HFFc6 (cell line): ENCODE data around the gene TNFSF4. TPM values are rescaled to one million over a fixed set of nuclear protein-coding genes. Genes with fewer than 3 reads are reported as not detected.

Experiments
- DNase-seq: peaks from one replicate; pipeline ENCODE4 v3.0.0-alpha.2; 2018
- H3K27ac Mint-ChIP-seq: 2 replicates; pipeline ENCODE4 v1.8.0; 2020; ENCODE audit warnings: mild to moderate bottlenecking, mixed read lengths
- H3K27me3 Mint-ChIP-seq: 2 replicates; pipeline ENCODE4 v1.8.0; 2021; ENCODE audit warnings: mild to moderate bottlenecking, moderate library complexity, mixed read lengths; ENCODE audit not compliant: insufficient read depth
- H3K36me3 Mint-ChIP-seq: 2 replicates; pipeline ENCODE4 v1.8.0; 2021; ENCODE audit warnings: low read depth, mixed read lengths
- H3K4me1 Mint-ChIP-seq: 2 replicates; pipeline ENCODE4 v1.8.0; 2020; ENCODE audit warnings: low read depth, mixed read lengths
- H3K4me3 Mint-ChIP-seq: 2 replicates; pipeline ENCODE4 v1.8.0; 2020; ENCODE audit warnings: mild to moderate bottlenecking, moderate library complexity, mixed read lengths
- H3K9me3 Mint-ChIP-seq: 2 replicates; pipeline ENCODE4 v1.8.0; 2020; ENCODE audit warnings: mild to moderate bottlenecking, mixed read lengths
- CTCF ChIP-seq: fragments of 200-600 bp; sonication (generic); IDR thresholded peaks from 2 replicates; pipeline ENCODE4 v1.5.0; 2021; ENCODE audit warnings: antibody characterized with exemption, mild to moderate bottlenecking
- total RNA-seq, 6 experiments: library from RNA; stranded (reverse); fragmentation: NEBNext Ultra II Directional; extraction: Animal tissue kit (Norgen Biotek cat#: 25700); gene quantifications; 2 replicates in 1 of 6; 3 replicates in 5 of 6; pipeline ENCODE4 v1.2.3, GENCODE V29; 2021

Gene TNFSF4
- total RNA-seq, 6 experiments from 2014 or later, result 0.68 to 2.0 (median 0.74) TPM

GRCh38 chr1:173210283-173210682 lies 3.2 kb upstream of the TNFSF4 start:
- H3K4me3 Mint-ChIP-seq, result no peak overlapping the region
- no peak for TF ChIP-seq CTCF
- H3K4me1 Mint-ChIP-seq, result peaks cover 31% of the 10 kb centered on the region
- DNase-seq, result no peak
- peaks cover 2% of the 10 kb centered on the region; the same call in 1 of the 2 replicates for H3K27me3 Mint-ChIP-seq
- H3K9me3 Mint-ChIP-seq, result no peaks in the 10 kb centered on the region
- no peaks in the 10 kb centered on the region for H3K36me3 Mint-ChIP-seq
- no peak overlapping the region for H3K27ac Mint-ChIP-seq

GRCh38 chr1:173208868-173209267 lies 1.7 kb upstream of the TNFSF4 start:
- H3K4me3 Mint-ChIP-seq, result no peak overlapping the region
- peaks cover 35% of the 10 kb centered on the region for H3K4me1 Mint-ChIP-seq
- no peak for DNase-seq
- no peak for TF ChIP-seq CTCF
- no peaks in the 10 kb centered on the region for H3K36me3 Mint-ChIP-seq
- no peak overlapping the region for H3K27ac Mint-ChIP-seq
- peaks cover 2% of the 10 kb centered on the region; the same call in 1 of the 2 replicates for H3K27me3 Mint-ChIP-seq
- no peaks in the 10 kb centered on the region for H3K9me3 Mint-ChIP-seq

GRCh38 chr1:173208146-173208545 lies 1.0 kb upstream of the TNFSF4 start:
- Mint-ChIP-seq H3K4me3 (no peak overlapping the region), H3K27me3 (peaks cover 2% of the 10 kb centered on the region; the same call in 1 of the 2 replicates), H3K9me3 (no peaks in the 10 kb centered on the region), H3K27ac (no peak overlapping the region), H3K36me3 (no peaks in the 10 kb centered on the region), H3K4me1 (peaks cover 37% of the 10 kb centered on the region)
- no peak for TF ChIP-seq CTCF
- no peak for DNase-seq

- DNase-seq, result no peak
- Mint-ChIP-seq H3K27ac (no peak overlapping the region; the same call in 1 of the 2 replicates), H3K4me1 (peaks cover 62% of the 10 kb centered on the region), H3K36me3 (no peaks in the 10 kb centered on the region), H3K4me3 (no peak overlapping the region), H3K9me3 (no peaks in the 10 kb centered on the region), H3K27me3 (peaks cover 2% of the 10 kb centered on the region; the same call in 1 of the 2 replicates)
- TF ChIP-seq CTCF, result no peak
Observed at GRCh38 chr1:173205146-173206051, 1.7 kb downstream of the TNFSF4 start.

GRCh38 chr1:173204693-173205092 lies 2.4 kb downstream of the TNFSF4 start:
- Mint-ChIP-seq H3K36me3 (no peaks in the 10 kb centered on the region), H3K9me3 (no peaks in the 10 kb centered on the region), H3K4me3 (no peak overlapping the region), H3K27ac (no peak overlapping the region), H3K4me1 (peaks cover 67% of the 10 kb centered on the region), H3K27me3 (peaks cover 2% of the 10 kb centered on the region; the same call in 1 of the 2 replicates)
- no peak for DNase-seq
- TF ChIP-seq CTCF, result no peak
